ENCODE measurements around the gene MXRA8.

GRCh38 chr1:1359664-1360468 lies 1.5 kb upstream of the MXRA8 start:
- TF ChIP-seq POLR2AphosphoS5 (IDR thresholded peaks at IDR 0.05; ENCODE audit: low read depth, low read length) (no peak), TAF1 (IDR thresholded peaks at IDR 0.05; ENCODE audit: low read depth, low read length) (no peak)
